MV-4-11 (cell line): Measurements from ENCODE around the gene RGS2.

Experiments used
- DNase-seq: peaks from one replicate; lab custom pipeline; 2025; lab: John Stamatoyannopoulos, UW

Gene RGS2, protein sequence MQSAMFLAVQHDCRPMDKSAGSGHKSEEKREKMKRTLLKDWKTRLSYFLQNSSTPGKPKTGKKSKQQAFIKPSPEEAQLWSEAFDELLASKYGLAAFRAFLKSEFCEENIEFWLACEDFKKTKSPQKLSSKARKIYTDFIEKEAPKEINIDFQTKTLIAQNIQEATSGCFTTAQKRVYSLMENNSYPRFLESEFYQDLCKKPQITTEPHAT

DNA sequence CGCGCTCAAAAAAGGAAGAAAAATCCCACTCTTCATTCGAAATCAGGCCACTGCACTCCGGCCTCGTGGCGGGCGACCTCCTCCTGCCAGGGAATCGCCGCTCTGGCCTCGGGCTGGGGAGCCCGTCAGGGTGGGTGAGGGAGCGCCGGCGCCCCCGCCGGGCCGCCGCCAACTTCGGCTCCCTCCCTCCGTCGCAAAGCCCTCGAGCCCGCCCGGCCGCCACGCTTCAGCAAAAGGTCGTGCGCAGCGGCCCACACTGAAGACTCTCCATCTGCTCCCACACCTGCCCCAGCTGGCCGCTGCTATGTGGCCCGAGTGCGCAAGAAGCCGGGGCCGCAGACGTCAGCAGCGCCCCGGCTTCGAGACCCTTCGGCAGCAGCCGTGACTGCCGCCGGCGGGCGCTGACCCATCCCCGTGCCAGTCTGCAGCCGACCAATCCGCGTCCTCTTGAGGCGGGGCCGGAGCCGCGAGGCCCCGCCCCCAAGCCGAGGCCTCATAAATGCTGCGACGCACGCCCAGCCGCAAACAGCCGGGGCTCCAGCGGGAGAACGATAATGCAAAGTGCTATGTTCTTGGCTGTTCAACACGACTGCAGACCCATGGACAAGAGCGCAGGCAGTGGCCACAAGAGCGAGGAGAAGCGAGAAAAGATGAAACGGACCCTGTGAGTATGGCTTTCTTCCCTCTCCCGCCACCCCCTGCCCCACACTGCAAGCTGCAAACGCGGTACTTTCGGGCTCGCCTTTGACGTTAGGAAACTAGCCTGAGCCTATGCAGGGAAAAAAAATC is at the start of gene RGS2:
RGS2 (plus strand) TSS at position 522 of the 789 bp plus-strand sequence; CDS start at position 555, 33 bp downstream.
- DNase-seq, result peak; percentile 81

DNA sequence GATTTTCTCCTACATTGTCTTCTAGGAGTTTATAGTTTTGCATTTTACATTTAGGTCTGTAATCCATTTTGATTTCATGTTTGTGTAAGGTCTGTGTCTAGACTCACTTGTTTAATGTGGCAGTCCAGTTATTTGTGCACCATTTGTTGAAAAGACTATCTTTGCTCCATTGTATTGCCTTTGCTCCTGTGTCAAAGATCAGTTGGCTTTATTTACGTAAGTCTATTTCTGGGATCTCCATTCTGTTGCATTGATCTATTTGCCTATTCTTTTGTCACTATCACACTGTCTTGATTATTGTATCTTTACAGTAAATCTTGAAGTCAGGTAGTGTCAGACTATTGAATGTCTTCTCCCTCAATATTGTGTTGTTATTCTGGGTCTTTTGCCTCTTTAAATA is 49.7 kb upstream of the RGS2 start:
- DNase-seq, result no peak

DNA sequence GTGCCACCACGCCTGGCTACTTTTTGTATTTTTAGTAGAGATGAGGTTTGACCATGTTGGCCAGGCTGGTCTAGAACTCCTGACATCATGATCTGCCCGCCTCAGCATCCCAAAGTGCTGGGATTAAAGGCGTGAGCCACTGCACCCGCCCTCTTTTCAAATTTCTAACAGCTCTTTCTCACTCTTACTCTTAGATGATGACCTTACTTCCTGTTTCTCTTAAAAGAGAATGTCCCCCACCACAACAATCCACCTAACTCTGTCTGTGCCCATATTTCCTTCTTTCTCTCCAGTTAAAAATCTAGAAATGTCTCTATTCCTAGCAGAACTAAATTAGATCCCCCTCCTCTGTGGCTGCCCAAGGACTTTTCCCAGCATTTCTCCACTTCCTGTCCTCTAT is 46.6 kb upstream of the RGS2 start:
- DNase-seq, result no peak

DNA sequence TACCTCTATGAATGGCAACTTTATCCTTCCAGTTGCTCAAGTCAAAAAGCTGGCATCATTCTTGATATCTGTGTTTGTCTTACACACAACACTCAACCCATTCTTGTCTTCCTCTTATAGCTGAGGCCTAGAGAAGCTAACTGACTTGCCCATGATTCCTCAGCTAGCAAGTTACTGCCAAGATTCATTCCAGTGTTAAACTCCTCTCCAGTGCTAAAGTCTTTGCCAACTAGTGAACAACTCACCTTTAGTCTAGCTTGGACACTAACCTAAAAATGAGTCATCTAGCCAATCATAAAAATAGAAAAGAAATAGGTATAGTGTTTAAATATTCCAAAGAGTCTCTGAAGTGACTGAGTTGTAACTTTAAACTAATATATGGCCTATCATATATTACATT is 45.6 kb upstream of the RGS2 start:
- no peak for DNase-seq

DNA sequence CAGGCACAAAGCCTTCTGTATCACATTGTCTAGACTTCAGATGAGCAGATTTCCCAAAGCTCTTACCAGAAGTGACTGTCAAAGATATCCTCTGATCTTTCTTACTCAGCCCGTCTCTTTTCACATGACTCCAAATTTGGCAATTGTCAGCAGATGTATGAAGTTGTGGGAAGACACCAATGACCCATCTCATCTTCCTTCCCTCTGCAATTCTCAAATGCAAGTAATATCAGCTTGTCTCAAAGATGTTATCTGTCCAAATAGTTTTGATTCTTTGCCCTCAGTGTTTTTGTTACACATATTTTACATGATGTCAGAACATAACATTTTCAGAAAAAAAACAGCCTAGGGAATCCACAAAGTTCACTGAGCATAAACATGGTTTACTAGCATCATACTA is 45.1 kb upstream of the RGS2 start:
- DNase-seq, result no peak

DNA sequence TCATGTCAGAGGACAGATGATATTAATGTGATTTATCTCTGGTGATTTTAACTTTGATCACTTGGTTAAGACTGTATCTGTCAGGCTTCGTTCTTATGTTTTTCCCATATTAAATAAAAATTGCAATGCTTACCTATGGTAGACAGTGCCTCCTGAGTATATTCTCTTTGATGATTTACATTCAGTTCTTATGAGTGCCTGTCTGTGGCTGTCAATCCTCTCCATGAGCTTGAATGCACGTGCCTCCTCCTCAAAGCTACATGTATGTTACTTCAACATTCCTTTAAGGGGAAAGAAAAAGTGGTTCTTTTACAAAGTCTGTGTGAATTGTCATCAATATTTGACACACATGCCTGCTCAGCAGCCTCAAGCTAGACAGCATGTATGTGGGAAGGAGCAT is 44.2 kb upstream of the RGS2 start:
- DNase-seq, result no peak

DNA sequence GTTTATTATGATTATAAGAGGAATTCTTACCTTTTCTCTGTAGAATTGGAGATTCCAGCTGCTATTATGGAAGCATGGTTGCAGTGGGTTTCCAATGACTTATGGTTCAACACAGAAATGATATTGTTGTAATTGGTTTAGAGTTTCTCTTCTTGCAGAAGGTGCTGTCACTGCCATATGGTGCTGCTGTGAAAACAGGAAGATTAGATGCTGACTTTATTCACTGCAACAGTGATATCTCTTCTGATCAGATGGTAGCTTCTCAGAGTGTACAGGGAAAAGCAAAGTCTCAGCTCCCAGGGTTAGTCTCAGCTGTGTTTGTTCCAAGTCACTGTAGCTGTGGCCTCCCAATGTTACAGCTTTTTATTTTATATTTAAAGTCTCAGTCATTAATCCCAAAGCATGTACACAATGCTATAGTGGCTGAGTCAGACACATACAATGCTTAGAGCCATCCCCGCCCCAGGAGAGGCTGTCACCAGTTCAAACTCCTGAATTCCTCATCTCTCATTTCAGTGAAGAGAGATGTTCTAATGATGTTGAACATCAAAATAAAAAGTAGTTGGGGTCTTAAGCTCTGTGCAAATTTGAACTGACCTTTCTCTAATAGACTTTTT is 42.7 kb upstream of the RGS2 start:
- no peak for DNase-seq

DNA sequence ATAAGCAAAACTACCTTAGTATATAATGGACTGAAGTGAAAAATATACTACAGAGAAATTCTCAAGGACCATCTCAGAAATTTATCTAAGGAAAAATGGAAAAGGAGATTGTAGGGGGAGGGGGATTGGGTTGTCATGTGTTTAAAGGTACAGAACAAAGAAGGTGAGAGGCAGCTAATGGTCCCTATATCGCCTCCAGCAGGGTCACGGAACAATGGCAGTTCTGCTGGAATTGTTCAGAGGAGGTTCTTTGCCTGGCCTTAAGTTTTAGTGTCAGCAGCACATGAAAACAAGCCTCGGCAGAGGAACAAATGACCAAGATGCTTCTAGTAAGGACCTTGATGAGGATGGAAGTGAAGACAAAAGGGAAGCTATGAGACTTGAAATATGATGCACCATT is 42.0 kb upstream of the RGS2 start:
- no peak for DNase-seq

DNA sequence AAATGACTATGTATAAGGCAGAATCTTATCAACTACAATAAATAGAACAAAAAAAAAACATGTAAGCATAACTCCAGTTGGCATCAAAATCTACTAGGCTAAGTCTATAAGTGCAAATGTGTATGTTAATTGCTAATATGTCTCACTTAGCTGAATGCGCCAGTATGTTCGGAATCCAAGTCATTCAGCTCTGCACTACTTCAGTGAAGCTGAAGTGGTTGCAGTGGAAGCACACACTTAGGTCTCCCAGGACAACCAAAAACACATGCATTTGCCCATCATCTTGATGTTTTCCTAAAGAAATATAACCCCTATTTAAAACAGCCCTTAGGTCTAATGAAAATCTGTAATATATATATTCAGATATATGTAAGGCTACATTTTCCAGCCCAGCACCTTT is 41.0 kb upstream of the RGS2 start:
- DNase-seq, result no peak

DNA sequence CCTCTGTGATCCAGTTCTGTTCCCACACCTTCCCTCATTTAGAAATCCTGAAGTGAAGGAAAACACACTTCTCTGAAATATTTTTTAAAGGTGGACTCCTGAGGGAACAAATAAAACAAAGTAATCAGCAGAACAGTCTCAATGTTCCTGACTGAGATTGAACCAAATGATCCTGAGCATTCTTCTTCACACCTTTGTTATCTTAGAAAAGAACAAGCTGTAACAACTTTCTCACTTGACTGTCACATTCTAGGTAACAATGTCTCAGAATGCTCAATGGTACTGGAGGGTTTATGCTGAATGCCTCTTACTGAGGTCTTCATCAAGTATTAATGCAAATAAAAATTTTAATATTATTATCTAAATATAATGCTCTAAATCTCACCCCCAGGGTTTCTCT is 40.4 kb upstream of the RGS2 start:
- DNase-seq, result no peak

DNA sequence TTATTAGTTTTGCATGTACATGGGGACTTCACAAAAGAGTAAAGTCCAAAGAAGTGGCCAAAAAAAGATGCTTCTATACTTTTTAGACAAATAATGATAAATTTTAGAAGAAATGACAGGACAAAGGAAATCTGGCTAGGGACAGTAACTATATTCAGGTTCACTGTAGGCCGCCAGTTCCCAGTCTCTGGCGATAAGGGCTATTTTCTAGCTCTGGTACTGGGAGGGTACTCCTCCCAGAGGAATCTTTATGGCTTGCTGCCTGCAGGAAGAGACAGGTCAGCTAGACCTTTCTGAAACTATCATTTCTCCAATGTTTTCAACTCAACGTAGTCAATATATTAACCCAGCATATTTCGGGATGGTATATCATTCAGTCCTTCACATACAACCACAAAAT is 37.5 kb upstream of the RGS2 start:
- DNase-seq, result no peak

DNA sequence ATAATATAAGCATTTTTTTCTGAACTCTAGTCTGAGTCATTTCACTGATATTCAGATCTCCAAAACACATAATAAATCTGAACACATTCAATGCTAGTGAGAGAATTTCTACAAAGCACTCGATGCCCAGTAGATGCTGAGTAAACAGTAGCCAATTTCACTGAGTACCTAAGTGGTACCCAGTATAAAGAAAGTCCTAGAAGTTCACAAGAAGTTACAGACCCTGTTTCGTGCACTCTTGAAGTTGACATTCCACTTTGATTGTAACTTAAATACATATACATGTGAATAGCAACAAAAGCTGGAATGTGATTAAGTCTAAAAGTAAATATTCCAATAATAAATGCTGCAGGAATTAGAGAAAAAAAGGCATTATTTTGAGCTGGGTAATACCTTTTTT is 33.2 kb upstream of the RGS2 start:
- no peak for DNase-seq

DNA sequence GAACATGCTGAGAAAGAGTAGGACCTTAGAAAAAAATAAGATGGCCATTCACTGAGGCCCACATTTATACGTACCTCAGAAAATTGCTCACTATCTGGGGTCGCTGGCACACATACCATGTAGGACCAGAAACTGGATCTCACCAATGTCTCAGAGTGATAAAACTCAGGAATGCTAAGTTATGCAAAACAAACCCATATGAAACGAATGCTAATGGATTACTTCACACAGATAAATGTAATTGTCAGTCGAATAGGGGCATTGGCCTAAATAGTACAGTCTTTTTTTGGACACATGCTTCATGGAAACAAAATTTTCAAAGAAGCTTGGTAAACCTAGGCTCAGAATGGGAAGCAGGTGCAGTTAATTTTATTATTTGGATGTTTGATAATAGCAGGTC is 32.6 kb upstream of the RGS2 start:
- DNase-seq, result no peak

DNA sequence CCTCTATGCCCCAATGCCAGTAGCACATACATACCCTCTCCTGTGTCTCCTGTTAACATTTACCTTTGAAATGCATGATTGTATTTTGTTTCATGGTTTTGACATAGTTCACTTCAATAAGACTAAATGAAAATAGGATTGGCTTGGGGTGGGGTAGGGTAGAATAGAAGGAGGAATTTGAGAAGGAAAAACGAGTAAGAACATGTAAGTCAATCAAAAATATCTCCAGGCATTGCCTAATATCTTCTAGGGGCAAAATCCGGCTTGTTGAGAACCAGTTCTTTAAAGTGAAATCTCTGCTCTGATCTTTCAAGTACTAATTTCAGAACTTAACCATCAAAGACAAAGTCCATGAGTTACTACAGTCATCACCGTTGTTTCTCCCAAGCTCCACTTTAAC is 31.8 kb upstream of the RGS2 start:
- no peak for DNase-seq

DNA sequence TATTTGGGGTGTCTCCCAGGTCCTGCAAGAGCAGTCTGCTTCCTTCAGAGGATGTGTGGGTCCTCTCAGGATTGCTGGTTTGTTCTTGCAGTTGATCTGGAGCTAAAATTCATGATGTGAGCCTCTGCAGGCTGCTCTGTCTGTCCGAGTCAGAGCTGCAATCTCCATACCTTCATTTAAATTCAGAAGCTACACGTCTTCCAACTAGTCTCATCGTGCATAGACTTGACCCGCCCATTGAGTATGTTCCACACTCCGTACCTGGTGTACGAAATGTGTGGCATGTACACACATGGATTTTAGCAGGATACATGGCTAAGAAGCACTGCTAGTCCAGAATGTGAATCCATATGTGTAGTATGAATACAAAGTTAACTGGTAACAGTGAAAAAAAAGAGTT is 25.0 kb upstream of the RGS2 start:
- no peak for DNase-seq

DNA sequence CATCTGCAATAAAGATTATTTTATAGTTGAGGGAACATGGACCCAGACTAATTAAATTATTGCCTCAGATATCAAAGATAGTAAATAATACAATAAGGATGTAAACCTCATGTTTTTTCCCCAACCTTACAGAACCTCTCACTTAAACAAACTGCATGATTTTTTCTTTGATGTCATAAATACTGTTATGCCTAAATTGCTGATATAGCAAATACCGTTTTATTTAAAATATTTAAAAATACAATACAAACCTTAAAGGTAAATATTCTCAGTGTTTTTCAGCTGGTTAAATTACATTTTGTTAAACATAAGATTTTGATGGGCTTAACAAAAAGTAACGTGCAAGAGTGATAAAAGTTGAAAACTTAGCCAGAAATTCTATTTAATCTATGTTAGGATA is 24.4 kb upstream of the RGS2 start:
- no peak for DNase-seq

DNA sequence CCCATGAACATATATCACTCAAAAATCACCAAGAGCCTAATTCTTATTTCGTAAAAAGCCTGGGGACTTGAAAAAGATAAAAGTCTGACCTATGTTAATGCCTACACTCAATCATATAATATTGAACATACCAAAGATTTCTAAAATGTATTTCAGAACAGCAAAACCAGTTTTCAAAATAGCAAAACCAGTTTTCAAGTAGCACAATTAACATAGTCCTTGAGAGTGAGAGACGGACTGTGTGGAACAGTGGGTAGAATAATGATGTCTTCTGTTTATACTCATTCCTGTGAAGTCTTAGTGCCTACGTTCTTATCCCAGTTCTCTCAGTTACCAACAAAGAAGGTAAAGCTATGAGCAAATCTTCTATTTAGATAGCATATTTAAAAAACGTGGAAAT is 22.3 kb upstream of the RGS2 start:
- DNase-seq, result no peak

DNA sequence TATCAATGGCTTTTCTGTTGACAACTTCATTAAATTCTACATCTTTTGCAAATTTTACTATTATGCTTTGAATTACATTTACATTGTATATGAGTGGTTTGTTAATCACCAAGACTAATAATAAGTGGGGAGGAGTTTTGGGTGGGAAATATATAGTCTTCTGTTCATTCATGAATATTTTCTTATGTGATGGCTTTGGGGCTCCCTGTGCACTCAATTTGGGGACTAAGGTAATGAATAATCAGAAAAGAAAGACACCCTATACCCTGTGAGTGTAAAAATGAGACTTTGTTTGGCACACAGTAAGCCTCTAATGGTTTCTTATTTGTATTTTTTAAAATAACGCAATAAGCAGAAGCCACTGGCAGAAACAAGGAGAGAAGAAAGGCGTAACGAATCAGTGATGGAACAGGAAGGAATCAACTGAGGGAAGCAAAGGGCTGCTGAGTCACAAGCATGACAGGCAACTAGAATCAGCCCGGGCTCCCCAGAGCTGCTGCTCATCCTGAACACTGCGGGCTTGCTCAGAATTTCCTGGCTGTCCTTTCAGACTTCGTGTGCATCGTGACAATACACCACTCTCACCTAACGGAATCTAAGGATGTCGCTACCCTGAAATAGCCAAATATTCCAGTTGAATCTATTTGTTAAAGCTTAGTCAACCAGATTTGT is 20.8 kb upstream of the RGS2 start:
- DNase-seq, result peak; percentile 14

DNA sequence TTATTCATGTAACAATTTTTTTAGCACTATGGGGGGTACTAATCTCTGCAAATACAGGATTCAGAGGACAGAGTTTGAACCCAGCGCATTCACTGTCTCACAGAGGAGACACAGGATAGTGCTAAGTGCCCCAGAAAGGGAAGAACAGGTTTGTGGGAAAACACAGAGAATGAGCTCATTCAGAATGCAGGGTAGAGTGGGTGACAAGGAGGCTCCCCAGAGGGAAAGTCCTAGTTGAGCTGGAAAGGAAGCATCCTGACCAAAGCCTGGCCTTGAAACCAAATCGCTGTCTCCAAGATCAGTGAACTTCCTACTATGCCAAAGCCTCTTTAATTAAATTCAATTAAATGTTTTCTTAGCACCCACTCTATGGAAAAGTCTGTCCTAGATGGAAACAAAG is 19.0 kb upstream of the RGS2 start:
- DNase-seq, result no peak

DNA sequence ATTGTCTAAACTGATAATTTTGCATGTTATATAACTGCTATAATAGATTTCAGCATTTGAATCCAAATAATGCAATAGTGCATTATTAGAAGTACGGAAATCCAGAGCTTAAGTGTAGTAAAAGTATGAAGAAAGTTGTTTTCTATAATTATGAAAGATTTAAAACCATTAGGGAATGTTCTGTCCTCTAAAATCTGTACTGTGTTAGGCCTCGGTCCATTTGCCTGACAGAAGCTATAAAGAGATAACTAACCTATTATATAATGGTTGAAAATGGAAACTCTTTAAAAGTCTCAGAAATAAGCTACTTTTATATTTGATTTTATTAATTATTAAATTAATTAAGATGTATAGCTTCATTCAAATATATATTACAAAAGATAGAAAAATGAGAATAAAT is 16.2 kb upstream of the RGS2 start:
- DNase-seq, result no peak

DNA sequence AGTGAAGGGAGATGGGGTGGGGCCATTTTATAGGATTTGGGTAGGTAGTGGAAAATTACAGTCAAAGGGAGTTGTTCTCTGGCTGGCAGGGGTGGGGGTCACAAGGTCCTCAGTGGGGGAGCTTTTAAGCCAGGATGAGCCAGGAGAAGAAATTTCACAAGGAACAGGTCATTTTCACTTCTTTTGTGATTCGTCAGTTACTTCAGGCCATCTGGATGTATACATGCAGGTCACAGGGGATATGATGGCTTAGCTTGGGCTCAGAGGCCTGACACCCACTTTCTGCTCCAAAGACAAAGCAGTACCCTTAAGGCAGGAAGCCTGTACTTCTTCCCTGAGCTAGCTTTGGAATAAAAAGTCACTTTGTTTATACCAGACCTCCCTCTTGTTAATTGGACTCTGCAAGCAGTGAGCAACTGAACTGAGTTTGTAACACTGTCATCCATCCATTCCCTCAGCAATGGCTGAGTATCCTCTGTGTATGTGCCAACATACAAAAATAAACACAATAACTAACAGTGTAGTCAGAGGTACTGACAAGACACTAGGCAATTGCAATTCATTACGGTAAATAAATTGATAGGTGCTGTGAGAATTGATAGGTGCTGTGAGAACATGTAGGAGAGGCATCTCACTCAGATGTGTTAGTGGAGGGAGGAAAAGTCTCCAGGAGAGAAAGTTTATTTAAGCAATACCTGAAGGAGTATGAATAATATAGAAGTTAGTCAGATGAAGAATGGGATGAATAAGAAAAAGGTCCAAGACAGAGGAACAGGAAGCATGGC is 14.7 kb upstream of the RGS2 start:
- no peak for DNase-seq

DNA sequence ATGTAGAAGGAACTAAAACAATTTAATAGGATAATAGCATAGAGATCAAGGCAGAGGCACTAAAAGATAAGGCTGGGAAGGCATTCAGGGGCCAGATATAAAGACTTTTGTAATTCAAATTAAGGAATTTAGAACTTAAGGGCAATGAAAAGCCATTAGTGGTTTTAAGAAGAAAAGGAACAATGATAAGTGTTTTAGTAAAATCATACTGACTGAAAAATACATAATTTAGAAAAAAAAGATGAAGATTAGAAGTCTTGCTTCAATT is 14.1 kb upstream of the RGS2 start:
- DNase-seq, result no peak
